GM23248 (cell line): Measurements from ENCODE around the gene SGMS1.

Source experiments
- EZH2 ChIP-seq: fragments of 200-600 bp; sonication (generic); IDR thresholded peaks from 2 replicates; pipeline ENCODE4 v1.6.1; 2018; ENCODE audit warnings: antibody characterized with exemption, mild to moderate bottlenecking; ENCODE audit not compliant: insufficient read depth, poor library complexity, severe bottlenecking
- EZH2phosphoT487 ChIP-seq: fragments of 200-600 bp; sonication (generic); IDR thresholded peaks from 2 replicates; pipeline ENCODE4 v1.6.1; 2018; ENCODE audit warnings: antibody characterized with exemption, moderate library complexity, mild to moderate bottlenecking, low read depth; ENCODE audit not compliant: insufficient read depth

DNA sequence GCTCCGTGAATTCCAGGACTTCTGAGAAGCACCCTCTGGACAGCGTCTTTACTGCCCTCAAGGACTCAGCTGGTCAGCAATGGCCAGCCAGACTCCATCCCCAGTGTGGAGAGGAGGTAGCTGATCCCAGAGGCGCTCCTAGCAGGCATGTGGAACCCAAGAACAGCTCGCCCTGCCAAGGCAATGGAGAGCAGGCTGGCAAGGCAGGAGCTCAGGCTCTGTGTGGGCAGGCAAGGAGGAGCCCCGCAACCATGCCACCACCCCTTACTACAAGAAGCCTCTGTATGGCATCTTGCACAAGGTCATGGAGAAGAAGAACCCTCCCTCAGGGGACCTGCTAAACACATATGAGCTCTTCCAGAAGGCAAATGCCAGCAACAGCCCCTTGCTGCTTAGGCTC lies 34.4 kb upstream of the SGMS1 start:
- no peak for TF ChIP-seq EZH2
- TF ChIP-seq EZH2phosphoT487: no peak
